Neural cell (in vitro differentiated cells): ENCODE data around the gene ZKSCAN1. TPM values are rescaled to one million over a fixed set of nuclear protein-coding genes. Genes with fewer than 3 reads are reported as not detected.
A peak's percentile ranks its signal among the peaks of the same experiment; 100 is the strongest.

Experiments used
- H2AFZ ChIP-seq: fragments of 200-600, 300-800 bp; sonication (generic), shearing (Covaris generic); 2 replicates; pipeline ENCODE4 v1.6.0; 2014; ENCODE audit warnings: low read depth, mild to moderate bottlenecking, antibody characterized with exemption, low read length, moderate library complexity
- H3F3A ChIP-seq: fragments of 200-600 bp; shearing (Covaris generic); 2 replicates; pipeline ENCODE4 v1.6.1; 2016; ENCODE audit warnings: mild to moderate bottlenecking, moderate library complexity, mixed read lengths, antibody characterized with exemption, low read length; ENCODE audit not compliant: insufficient read depth, poor library complexity, severe bottlenecking
- H3K27ac ChIP-seq: fragments of 200-600, 300-800 bp; sonication (generic), shearing (Covaris generic); 2 replicates; pipeline ENCODE4 v1.5.1; 2014; ENCODE audit warnings: mild to moderate bottlenecking, low read length, moderate library complexity
- H3K27me3 ChIP-seq: fragments of 300-800, 200-600 bp; sonication (generic), shearing (Covaris generic); 2 replicates; pipeline ENCODE4 v1.6.0; 2014; ENCODE audit warnings: mild to moderate bottlenecking, low read depth, low read length, moderate library complexity; ENCODE audit not compliant: insufficient read depth
- H3K36me3 ChIP-seq: fragments of 300-800, 200-600 bp; sonication (generic), shearing (Covaris generic); 2 replicates; pipeline ENCODE4 v1.5.1; 2014; ENCODE audit warnings: mild to moderate bottlenecking, antibody characterized with exemption, low read length, moderate library complexity; ENCODE audit not compliant: insufficient read depth
- H3K4me2 ChIP-seq: fragments of 300-800, 200-600 bp; sonication (generic), shearing (Covaris generic); 2 replicates; pipeline ENCODE4 v1.6.0; 2014; ENCODE audit warnings: mild to moderate bottlenecking, low read length
- H3K4me3 ChIP-seq: fragments of 300-800, 200-600 bp; sonication (generic), shearing (Covaris generic); 2 replicates; pipeline ENCODE4 v1.5.1; 2014; ENCODE audit warnings: mild to moderate bottlenecking, low read length, moderate library complexity
- H3K79me2 ChIP-seq: fragments of 200-600 bp; shearing (Covaris generic); replicated peaks from 2 replicates; pipeline ENCODE4 v1.6.0; 2014; ENCODE audit warnings: mild to moderate bottlenecking, low read length, moderate library complexity; ENCODE audit not compliant: insufficient read depth
- H3K9ac ChIP-seq: fragments of 300-800, 200-600 bp; sonication (generic), shearing (Covaris generic); 2 replicates; pipeline ENCODE4 v1.6.1; 2016; ENCODE audit warnings: mild to moderate bottlenecking, low read length, mixed read lengths
- H3K9me2 ChIP-seq: fragments of 200-600 bp; shearing (Covaris generic); 2 replicates; pipeline ENCODE4 v1.6.1; 2016; ENCODE audit warnings: mild to moderate bottlenecking, low read length, mixed read lengths; ENCODE audit not compliant: insufficient read depth
- H3K9me3 ChIP-seq: fragments of 200-600, 300-800 bp; sonication (generic), shearing (Covaris generic); 2 replicates; pipeline ENCODE4 v1.6.1; 2016; ENCODE audit warnings: mild to moderate bottlenecking, mixed run types, low read length, moderate library complexity, mixed read lengths
- H4K20me1 ChIP-seq: fragments of 200-600 bp; shearing (Covaris generic); 2 replicates; pipeline ENCODE4 v1.6.1; 2016; ENCODE audit warnings: mild to moderate bottlenecking, mixed run types; ENCODE audit not compliant: insufficient read depth
- EP300 ChIP-seq: fragments of 450-650 bp; conservative IDR thresholded peaks from 2 replicates; pipeline ENCODE4 v1.6.1; 2014; ENCODE audit warnings: antibody characterized with exemption, mild to moderate bottlenecking, moderate library complexity; ENCODE audit not compliant: poor library complexity, severe bottlenecking
- EZH2 ChIP-seq: fragments of 200-600, 300-800 bp; shearing (Covaris generic), sonication (generic); IDR thresholded peaks from 2 replicates; pipeline ENCODE4 v1.6.1; 2014; ENCODE audit warnings: antibody characterized with exemption, low read length, borderline replicate concordance, mild to moderate bottlenecking; ENCODE audit not compliant: insufficient read depth, poor library complexity, severe bottlenecking
- MXI1 ChIP-seq: fragments of 450-650 bp; conservative IDR thresholded peaks from 2 replicates; pipeline ENCODE4 v1.6.1; 2014; ENCODE audit warnings: antibody characterized with exemption, mild to moderate bottlenecking; ENCODE audit not compliant: poor library complexity, severe bottlenecking
- POLR2AphosphoS5 ChIP-seq: IDR thresholded peaks from 2 replicates; pipeline ENCODE4 v1.6.1; 2012
- RAD21 ChIP-seq: fragments of 450-650 bp; conservative IDR thresholded peaks from 2 replicates; pipeline ENCODE4 v1.6.1; 2014; ENCODE audit warnings: antibody characterized with exemption, mild to moderate bottlenecking, moderate library complexity
- SMC3 ChIP-seq: fragments of 450-650 bp; conservative IDR thresholded peaks from 2 replicates; pipeline ENCODE4 v1.6.1; 2014; ENCODE audit warnings: antibody characterized with exemption, mild to moderate bottlenecking, moderate library complexity; ENCODE audit not compliant: poor library complexity
- TAF1 ChIP-seq: IDR thresholded peaks from 2 replicates; pipeline ENCODE4 v1.6.1; 2012; ENCODE audit warnings: low read depth
- polyA plus RNA-seq: library from polyadenylated mRNA; depleted of rRNA; stranded (reverse); fragments of >200 nt; gene quantifications from 2 replicates; pipeline ENCODE4 v1.2.3, GENCODE V29; 2014
- TF ChIP-seq, protein P1 (sequence below): IDR thresholded peaks from 2 replicates; pipeline ENCODE4 v1.6.1; 2012; ENCODE audit warnings: borderline replicate concordance
- TF ChIP-seq, protein P2 (sequence below): fragments of 450-650 bp; IDR thresholded peaks from 2 replicates; pipeline ENCODE4 v1.5.1; 2014; ENCODE audit warnings: antibody characterized with exemption, mild to moderate bottlenecking, moderate library complexity; ENCODE audit not compliant: poor library complexity, severe bottlenecking

ZKSCAN1 gene
- polyA plus RNA-seq, 1 donor from 2014 or later, result 26.6 TPM

DNA sequence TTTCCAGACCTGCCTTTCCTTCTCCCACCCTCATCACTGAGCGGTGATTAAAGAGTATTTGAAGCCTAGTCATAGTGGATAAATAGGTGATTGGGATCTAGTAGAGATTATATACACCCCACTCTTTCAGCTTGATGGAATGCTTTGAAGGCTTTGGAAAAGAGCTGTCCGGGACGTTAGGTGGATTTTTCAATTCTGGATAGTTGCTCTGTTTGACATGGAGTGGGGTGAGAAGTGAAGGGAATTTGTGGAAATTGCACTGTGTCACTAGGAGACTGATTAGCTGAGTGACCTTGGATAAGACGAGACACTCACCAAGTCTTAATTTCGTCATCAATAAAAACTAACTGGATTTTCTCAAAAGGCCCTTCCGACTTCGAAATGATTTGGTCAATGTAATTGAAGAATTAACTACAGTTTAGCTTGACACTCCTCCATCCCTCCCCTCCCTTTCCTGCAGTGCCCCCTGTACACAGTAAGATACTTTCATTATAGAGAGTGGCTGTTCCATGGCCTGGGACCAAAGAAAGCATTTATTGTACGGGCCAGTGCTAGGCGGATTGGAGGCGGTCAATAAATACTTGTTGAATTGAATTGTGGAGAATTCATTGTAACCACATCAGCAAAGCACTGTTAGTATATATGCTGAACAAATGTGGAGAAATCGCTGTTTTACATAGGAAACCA lies 962 bp downstream of the ZKSCAN1 start:
- Histone ChIP-seq H3K27me3 (no peaks in the 10 kb centered on the region), H3K36me3 (no peaks in the 10 kb centered on the region), H3F3A (no peaks in the 10 kb centered on the region), H3K79me2 (peaks cover 51% of the 10 kb centered on the region), H3K4me3 (peak overlapping the region; percentile 91), H3K9ac (peak overlapping the region; percentile 99), H3K27ac (peak overlapping the region; percentile 98), H3K4me2 (peak overlapping the region; percentile 95), H2AFZ (peak overlapping the region; percentile 96), H3K9me2 (no peaks in the 10 kb centered on the region), H3K9me3 (no peaks in the 10 kb centered on the region), H4K20me1 (no peaks in the 10 kb centered on the region)
- TF ChIP-seq, protein P1, sequence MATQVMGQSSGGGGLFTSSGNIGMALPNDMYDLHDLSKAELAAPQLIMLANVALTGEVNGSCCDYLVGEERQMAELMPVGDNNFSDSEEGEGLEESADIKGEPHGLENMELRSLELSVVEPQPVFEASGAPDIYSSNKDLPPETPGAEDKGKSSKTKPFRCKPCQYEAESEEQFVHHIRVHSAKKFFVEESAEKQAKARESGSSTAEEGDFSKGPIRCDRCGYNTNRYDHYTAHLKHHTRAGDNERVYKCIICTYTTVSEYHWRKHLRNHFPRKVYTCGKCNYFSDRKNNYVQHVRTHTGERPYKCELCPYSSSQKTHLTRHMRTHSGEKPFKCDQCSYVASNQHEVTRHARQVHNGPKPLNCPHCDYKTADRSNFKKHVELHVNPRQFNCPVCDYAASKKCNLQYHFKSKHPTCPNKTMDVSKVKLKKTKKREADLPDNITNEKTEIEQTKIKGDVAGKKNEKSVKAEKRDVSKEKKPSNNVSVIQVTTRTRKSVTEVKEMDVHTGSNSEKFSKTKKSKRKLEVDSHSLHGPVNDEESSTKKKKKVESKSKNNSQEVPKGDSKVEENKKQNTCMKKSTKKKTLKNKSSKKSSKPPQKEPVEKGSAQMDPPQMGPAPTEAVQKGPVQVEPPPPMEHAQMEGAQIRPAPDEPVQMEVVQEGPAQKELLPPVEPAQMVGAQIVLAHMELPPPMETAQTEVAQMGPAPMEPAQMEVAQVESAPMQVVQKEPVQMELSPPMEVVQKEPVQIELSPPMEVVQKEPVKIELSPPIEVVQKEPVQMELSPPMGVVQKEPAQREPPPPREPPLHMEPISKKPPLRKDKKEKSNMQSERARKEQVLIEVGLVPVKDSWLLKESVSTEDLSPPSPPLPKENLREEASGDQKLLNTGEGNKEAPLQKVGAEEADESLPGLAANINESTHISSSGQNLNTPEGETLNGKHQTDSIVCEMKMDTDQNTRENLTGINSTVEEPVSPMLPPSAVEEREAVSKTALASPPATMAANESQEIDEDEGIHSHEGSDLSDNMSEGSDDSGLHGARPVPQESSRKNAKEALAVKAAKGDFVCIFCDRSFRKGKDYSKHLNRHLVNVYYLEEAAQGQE, result peak; percentile 32
- no peak for TF ChIP-seq POLR2AphosphoS5

DNA sequence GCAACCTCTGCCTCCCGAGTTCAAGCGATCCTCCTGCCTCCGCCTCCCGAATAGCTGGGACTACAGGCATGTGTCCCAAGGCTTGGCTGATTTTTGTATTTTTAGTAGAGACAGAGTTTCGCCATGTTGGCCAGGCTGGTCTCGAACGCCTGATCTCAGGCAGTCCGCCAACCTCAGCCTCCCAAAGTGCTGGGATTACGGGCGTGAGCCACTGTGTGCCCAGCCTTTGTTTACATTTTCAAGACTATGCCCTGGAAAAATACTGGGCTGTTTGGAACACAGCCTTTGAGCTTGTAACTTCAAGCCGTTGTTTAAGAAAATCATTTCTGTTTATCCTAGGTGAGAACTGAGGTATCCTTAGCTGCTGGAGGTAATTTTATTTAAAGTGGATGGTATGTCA lies 1.9 kb downstream of the ZKSCAN1 start:
- Histone ChIP-seq H3K27me3 (no peaks in the 10 kb centered on the region), H3K9ac (no peak overlapping the region), H3K36me3 (no peaks in the 10 kb centered on the region), H3K9me3 (no peaks in the 10 kb centered on the region), H2AFZ (no peak overlapping the region), H3K79me2 (peaks cover 60% of the 10 kb centered on the region), H3K27ac (peak overlapping the region; percentile 98), H3K4me3 (peak overlapping the region; percentile 91), H3K9me2 (no peaks in the 10 kb centered on the region), H4K20me1 (no peaks in the 10 kb centered on the region), H3F3A (no peaks in the 10 kb centered on the region), H3K4me2 (peak overlapping the region; percentile 95)
- TF ChIP-seq, protein P1, result no peak
- TF ChIP-seq SMC3, result no peak
- no peak for TF ChIP-seq POLR2AphosphoS5
- no peak for TF ChIP-seq MXI1
- TF ChIP-seq EP300, result no peak
- TF ChIP-seq, protein P2, sequence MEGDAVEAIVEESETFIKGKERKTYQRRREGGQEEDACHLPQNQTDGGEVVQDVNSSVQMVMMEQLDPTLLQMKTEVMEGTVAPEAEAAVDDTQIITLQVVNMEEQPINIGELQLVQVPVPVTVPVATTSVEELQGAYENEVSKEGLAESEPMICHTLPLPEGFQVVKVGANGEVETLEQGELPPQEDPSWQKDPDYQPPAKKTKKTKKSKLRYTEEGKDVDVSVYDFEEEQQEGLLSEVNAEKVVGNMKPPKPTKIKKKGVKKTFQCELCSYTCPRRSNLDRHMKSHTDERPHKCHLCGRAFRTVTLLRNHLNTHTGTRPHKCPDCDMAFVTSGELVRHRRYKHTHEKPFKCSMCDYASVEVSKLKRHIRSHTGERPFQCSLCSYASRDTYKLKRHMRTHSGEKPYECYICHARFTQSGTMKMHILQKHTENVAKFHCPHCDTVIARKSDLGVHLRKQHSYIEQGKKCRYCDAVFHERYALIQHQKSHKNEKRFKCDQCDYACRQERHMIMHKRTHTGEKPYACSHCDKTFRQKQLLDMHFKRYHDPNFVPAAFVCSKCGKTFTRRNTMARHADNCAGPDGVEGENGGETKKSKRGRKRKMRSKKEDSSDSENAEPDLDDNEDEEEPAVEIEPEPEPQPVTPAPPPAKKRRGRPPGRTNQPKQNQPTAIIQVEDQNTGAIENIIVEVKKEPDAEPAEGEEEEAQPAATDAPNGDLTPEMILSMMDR, result no peak
- no peak for TF ChIP-seq EZH2
- no peak for TF ChIP-seq RAD21
- TF ChIP-seq TAF1, result no peak
